GM12801 (cell line): ENCODE data around the gene CD79A.

ENCODE experiments used
- CTCF ChIP-seq: IDR thresholded peaks from one replicate; pipeline ENCODE4 v1.5.1; 2011; ENCODE audit warnings: control low read depth; ENCODE audit not compliant: insufficient read length; ENCODE audit errors: extremely low read depth

The CD79A gene

GRCh38 chr19:41863209-41863931 lies 13.7 kb upstream of the CD79A start:
- no peak for TF ChIP-seq CTCF

GRCh38 chr19:41864374-41864773 lies 12.7 kb upstream of the CD79A start:
- no peak for TF ChIP-seq CTCF

GRCh38 chr19:41866284-41866683 lies 10.8 kb upstream of the CD79A start:
- TF ChIP-seq CTCF: no peak

- TF ChIP-seq CTCF: no peak
These were observed 8.7 kb upstream of the CD79A start for GRCh38 chr19:41868120-41868988.

- no peak for TF ChIP-seq CTCF
These were observed 8.1 kb upstream of the CD79A start for GRCh38 chr19:41868989-41869300.

- no peak for TF ChIP-seq CTCF
These were observed 7.6 kb upstream of the CD79A start for GRCh38 chr19:41869374-41869955.

- no peak for TF ChIP-seq CTCF
These were observed 6.6 kb upstream of the CD79A start for GRCh38 chr19:41870401-41870873.
